Measurements from ENCODE around the gene CRACR2A. TPM values are rescaled to one million over a fixed set of nuclear protein-coding genes. Genes with fewer than 3 reads are reported as not detected.

CRACR2A gene
- total RNA-seq, 1 donor from 2014 or later = 6.5 TPM

DNA sequence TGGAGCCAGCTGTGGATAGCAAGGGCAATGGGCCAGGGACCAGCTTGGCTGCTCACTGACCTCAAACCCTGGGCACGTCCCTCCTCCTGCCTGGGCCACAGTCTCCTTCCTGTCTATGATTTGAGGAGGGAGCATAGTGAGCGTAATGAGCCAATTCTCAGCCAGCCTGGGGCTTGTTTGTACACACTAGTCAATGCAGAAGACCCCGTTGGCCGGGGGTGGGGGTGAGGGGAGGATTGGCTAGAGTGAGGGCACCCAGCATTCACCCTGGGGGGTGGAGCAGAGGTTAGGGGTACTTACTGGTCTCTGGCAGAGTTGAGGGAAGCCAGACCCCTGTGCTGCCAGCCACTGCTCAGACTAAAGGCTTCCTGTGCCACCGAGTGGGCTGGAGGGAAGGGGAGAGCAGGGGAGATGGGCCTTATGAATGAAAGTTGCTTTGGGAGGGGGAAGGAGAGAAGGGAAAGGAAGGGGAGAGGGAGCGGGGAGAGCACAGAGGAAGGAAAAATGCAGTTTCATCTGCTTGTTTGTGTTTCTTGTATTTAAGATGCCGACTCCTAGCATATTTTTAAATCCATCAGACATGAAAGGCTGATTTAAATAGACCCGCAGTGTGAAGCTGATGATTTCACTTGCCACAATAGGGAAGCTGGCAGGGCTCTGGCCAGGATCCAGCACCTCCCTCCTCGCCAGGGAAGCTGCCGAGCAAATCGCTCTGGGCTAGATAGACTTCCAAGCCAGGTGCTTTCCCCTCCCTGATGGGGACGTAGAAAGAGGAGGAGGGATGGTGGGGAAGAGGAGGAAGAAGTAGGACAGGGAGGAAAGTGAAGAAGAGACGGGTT, 147.9 kb downstream of the CRACR2A start:
- no peak overlapping the region for H3K4me3 Mint-ChIP-seq (ENCODE audit: unreplicated experiment)
- H3K9me3 Mint-ChIP-seq (ENCODE audit: unreplicated experiment) = no peaks in the 10 kb centered on the region
- DNase-seq (ENCODE audit: low spot score) = peak; percentile 10
- H3K4me1 Mint-ChIP-seq (ENCODE audit: unreplicated experiment) = peaks cover 38% of the 10 kb centered on the region
- TF ChIP-seq, protein P1, sequence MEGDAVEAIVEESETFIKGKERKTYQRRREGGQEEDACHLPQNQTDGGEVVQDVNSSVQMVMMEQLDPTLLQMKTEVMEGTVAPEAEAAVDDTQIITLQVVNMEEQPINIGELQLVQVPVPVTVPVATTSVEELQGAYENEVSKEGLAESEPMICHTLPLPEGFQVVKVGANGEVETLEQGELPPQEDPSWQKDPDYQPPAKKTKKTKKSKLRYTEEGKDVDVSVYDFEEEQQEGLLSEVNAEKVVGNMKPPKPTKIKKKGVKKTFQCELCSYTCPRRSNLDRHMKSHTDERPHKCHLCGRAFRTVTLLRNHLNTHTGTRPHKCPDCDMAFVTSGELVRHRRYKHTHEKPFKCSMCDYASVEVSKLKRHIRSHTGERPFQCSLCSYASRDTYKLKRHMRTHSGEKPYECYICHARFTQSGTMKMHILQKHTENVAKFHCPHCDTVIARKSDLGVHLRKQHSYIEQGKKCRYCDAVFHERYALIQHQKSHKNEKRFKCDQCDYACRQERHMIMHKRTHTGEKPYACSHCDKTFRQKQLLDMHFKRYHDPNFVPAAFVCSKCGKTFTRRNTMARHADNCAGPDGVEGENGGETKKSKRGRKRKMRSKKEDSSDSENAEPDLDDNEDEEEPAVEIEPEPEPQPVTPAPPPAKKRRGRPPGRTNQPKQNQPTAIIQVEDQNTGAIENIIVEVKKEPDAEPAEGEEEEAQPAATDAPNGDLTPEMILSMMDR (IDR thresholded peaks at IDR 0.05; ENCODE audit: unreplicated experiment) = no peak
- no peaks in the 10 kb centered on the region for H3K36me3 Mint-ChIP-seq (ENCODE audit: low read depth, unreplicated experiment)
- H3K27me3 Mint-ChIP-seq (ENCODE audit: unreplicated experiment) = no peaks in the 10 kb centered on the region
- H3K27ac Mint-ChIP-seq (ENCODE audit: unreplicated experiment) = no peak overlapping the region

DNA sequence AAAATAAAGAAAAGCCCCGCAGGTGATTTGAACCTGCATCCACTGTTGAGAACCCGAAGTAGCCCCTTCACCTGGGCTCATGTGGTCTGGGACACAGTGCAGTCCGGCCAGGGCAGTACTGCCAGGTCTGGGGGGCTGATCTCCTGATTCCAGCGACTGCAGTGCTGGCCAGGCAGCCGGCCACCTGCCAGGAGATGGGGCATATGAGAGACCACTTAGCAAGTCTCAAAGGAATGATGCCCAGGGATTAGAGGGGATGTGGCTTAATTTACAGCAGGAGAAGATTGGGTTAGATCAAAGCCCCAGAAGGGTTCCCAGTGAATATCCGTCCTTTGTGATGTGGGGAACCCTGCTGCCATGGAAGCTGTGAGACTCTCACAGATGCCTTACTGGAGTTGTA, 148.6 kb downstream of the CRACR2A start:
- Mint-ChIP-seq H3K9me3 (ENCODE audit: unreplicated experiment) (no peaks in the 10 kb centered on the region), H3K36me3 (ENCODE audit: low read depth, unreplicated experiment) (no peaks in the 10 kb centered on the region), H3K27me3 (ENCODE audit: unreplicated experiment) (peaks cover 1% of the 10 kb centered on the region), H3K4me3 (ENCODE audit: unreplicated experiment) (no peak overlapping the region), H3K27ac (ENCODE audit: unreplicated experiment) (no peak overlapping the region), H3K4me1 (ENCODE audit: unreplicated experiment) (peaks cover 38% of the 10 kb centered on the region)
- DNase-seq (ENCODE audit: low spot score) = no peak
- TF ChIP-seq, protein P1 (IDR thresholded peaks at IDR 0.05; ENCODE audit: unreplicated experiment) = no peak

DNA sequence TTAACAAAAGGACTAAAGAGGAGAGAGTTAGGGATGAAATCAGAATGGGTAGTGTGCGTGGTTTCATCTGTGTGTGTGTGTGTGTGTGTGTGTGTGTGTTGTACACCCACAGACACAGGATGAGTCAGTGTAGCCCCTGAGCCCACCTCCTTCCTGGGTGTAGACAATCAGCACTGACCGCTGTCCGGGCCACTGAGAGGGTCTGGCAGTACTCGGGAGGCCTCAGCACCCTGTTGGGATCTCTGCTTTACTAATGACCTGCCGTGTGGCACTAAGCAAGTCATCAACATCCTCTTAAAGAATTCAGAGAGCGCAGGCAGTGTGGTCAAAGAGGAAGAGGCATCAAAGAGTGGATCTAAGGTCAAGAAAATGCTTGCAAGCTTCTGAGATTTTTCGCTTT, 149.3 kb downstream of the CRACR2A start:
- Mint-ChIP-seq H3K4me1 (ENCODE audit: unreplicated experiment) (peaks cover 32% of the 10 kb centered on the region), H3K27ac (ENCODE audit: unreplicated experiment) (no peak overlapping the region)

DNA sequence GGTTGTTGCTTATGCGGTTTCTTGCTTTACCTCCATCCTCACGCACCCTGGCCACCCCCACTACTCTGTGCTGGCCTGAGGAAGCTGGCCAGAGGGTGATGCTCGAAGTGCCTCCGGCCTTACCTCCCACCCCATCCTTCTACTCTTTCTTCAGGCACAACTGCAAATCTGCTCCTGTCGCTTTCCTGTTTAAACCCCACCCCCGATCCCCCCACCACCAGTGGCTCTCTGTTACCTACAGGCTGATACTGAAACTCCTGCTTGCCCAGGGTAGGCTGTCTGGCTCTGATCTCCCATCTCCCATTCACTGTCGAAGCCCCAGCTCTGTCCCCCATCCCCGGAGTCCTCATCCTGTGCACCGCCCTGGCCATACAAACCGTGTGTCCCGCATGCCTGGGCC, 150.4 kb downstream of the CRACR2A start:
- no peak overlapping the region for H3K27ac Mint-ChIP-seq (ENCODE audit: unreplicated experiment)
- peaks cover 1% of the 10 kb centered on the region for H3K27me3 Mint-ChIP-seq (ENCODE audit: unreplicated experiment)
- peaks cover 29% of the 10 kb centered on the region for H3K4me1 Mint-ChIP-seq (ENCODE audit: unreplicated experiment)
- TF ChIP-seq, protein P1 (IDR thresholded peaks at IDR 0.05; ENCODE audit: unreplicated experiment) = no peak
- H3K36me3 Mint-ChIP-seq (ENCODE audit: low read depth, unreplicated experiment) = no peaks in the 10 kb centered on the region
- no peaks in the 10 kb centered on the region for H3K9me3 Mint-ChIP-seq (ENCODE audit: unreplicated experiment)
- DNase-seq (ENCODE audit: low spot score) = no peak
- no peak overlapping the region for H3K4me3 Mint-ChIP-seq (ENCODE audit: unreplicated experiment)

More for the DNA sequence above, 149.3 kb downstream of the CRACR2A start:
- no peak overlapping the region for H3K4me3 Mint-ChIP-seq (ENCODE audit: unreplicated experiment)
- H3K27me3 Mint-ChIP-seq (ENCODE audit: unreplicated experiment) = peaks cover 1% of the 10 kb centered on the region
- no peaks in the 10 kb centered on the region for H3K36me3 Mint-ChIP-seq (ENCODE audit: low read depth, unreplicated experiment)
- no peaks in the 10 kb centered on the region for H3K9me3 Mint-ChIP-seq (ENCODE audit: unreplicated experiment)
- TF ChIP-seq, protein P1 (IDR thresholded peaks at IDR 0.05; ENCODE audit: unreplicated experiment) = no peak
- no peak for DNase-seq (ENCODE audit: low spot score)

DNA sequence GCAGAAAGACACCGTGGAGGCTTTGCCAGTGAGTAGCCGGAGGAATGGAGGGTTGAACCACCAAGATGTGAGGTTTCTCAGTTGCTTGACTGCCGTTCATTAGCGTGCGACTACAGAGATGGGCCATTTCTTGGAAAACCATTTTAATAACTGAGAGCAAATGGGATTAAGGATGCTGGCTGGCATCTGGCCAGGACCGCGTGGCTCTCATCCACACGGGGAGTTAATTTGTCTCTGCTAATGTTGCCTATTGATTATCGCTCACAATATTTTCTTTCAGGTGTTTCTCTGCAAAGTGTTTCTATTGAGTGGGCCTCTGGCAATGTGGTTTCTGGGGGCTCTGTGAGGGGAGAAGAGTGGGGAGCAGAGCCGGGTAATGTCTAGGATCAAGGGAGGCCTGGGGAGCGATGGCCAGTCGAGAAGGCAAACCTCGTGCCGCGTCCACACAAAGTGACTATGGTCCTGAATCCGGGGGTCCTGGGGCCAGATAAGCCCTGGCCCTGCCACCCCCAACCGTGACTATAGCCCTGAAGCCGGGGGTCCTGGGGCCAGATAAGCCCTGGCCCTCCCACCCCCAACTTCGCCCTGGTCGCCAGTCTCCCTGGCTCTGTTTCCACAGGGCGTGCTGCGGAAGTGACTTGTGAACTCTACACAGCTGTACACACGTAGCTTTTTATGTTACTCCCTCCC, 151.3 kb downstream of the CRACR2A start:
- TF ChIP-seq, protein P1 (IDR thresholded peaks at IDR 0.05; ENCODE audit: unreplicated experiment) = no peak
- Mint-ChIP-seq H3K27ac (ENCODE audit: unreplicated experiment) (no peak overlapping the region), H3K4me3 (ENCODE audit: unreplicated experiment) (no peak overlapping the region), H3K9me3 (ENCODE audit: unreplicated experiment) (no peaks in the 10 kb centered on the region), H3K36me3 (ENCODE audit: low read depth, unreplicated experiment) (no peaks in the 10 kb centered on the region), H3K27me3 (ENCODE audit: unreplicated experiment) (peaks cover 1% of the 10 kb centered on the region), H3K4me1 (ENCODE audit: unreplicated experiment) (peaks cover 23% of the 10 kb centered on the region)
- DNase-seq (ENCODE audit: low spot score) = no peak

Measured in endothelial cell (in vitro differentiated cells).